Small intestine (tissue), 7 donors: ENCODE results near the gene CMIP. TPM values are rescaled to one million over a fixed set of nuclear protein-coding genes. Genes with fewer than 3 reads are reported as not detected.
A peak's percentile ranks its signal among the peaks of the same experiment; 100 is the strongest.

ENCODE experiments used
- DNase-seq, 2 donors: peaks; one replicate each; pipeline versions ENCODE4 v3.0.0 to v3.0.0-alpha.2; 2013
- FAIRE-seq: peaks from 2 replicates; lab custom pipeline; 2012; peaks lifted over from hg19 to GRCh38; lab: Jason Lieb, UNC
- H3K27ac ChIP-seq, 3 donors: one replicate each; pipeline ENCODE4 v1.5.1; 2013; ENCODE audit warnings: low read length in 2 of 3, mild to moderate bottlenecking in 2 of 3, control low read depth in 1 of 3, inconsistent platforms in 1 of 3, low read depth in 1 of 3, moderate library complexity in 1 of 3
- H3K27me3 ChIP-seq, 3 donors: one replicate each; pipeline ENCODE4 v1.6.1; 2013; ENCODE audit warnings: low read length in 3 of 3, inconsistent platforms in 1 of 3; ENCODE audit not compliant: control insufficient read depth in 3 of 3, insufficient read depth in 3 of 3
- H3K36me3 ChIP-seq, 3 donors: one replicate each; pipeline ENCODE4 v1.6.1; 2013; ENCODE audit warnings: low read length in 3 of 3, inconsistent platforms in 1 of 3, low read depth in 1 of 3, mild to moderate bottlenecking in 1 of 3, moderate library complexity in 1 of 3; ENCODE audit not compliant: control insufficient read depth in 3 of 3, insufficient read depth in 2 of 3
- H3K4me1 ChIP-seq, 3 donors: one replicate each; pipeline ENCODE4 v1.6.1; 2013; ENCODE audit warnings: low read length in 2 of 3, inconsistent platforms in 1 of 3, low read depth in 1 of 3, mild to moderate bottlenecking in 1 of 3, moderate library complexity in 1 of 3; ENCODE audit not compliant: control insufficient read depth in 3 of 3, insufficient read depth in 2 of 3
- H3K4me3 ChIP-seq, 3 donors: one replicate each; pipeline ENCODE4 v1.5.1; 2013; ENCODE audit warnings: low read length in 3 of 3, control low read depth in 1 of 3, inconsistent platforms in 1 of 3, low read depth in 1 of 3, mild to moderate bottlenecking in 1 of 3, moderate library complexity in 1 of 3
- H3K9me3 ChIP-seq, 2 donors: one replicate each; pipeline ENCODE4 v1.6.1; 2013; ENCODE audit warnings: low read depth in 1 of 2, low read length in 1 of 2; ENCODE audit not compliant: control insufficient read depth in 2 of 2, insufficient read depth in 1 of 2
- WGBS, 3 donors: extraction: QIAGEN DNeasy Blood & Tissue Kit; methylation state at CpG; one replicate each; pipeline ENCODE4 v1.1.7; 2013; 5-methylcytosine and 5-hydroxymethylcytosine counted together
- polyA plus RNA-seq, 4 donors: library from polyadenylated mRNA; stranded (reverse) in 3 of 4; unstranded in 1 of 4; fragments of 200-250 nt in 3 of 4; fragments of 120-200 nt in 1 of 4; gene quantifications; one replicate each; pipeline versions ENCODE4 v1.2.1 to v1.2.3, GENCODE V29; 2013
- donor health status: healthy with polysubstance abuse.
- donor health status: control.
- donor health status: control.
- donor health status: Bipolar disorder and iron deficiency.
- donor health status: healthy.

Gene CMIP
- polyA plus RNA-seq, 4 donors, result 43.8 to 74.7 (median 55.7) TPM

GRCh38 chr16:81429045-81429521 lies 15.5 kb upstream of the CMIP start:
- DNase-seq (peak; percentile 48 to 52), FAIRE-seq (no peak)
- peaks cover 0 to 2% (median 0%) of the 10 kb centered on the region in 3 donors for H3K27me3 ChIP-seq
- no peaks in the 10 kb centered on the region for H3K36me3 ChIP-seq
- WGBS, 3 donors, result 28 to 44% (median 40%) methylated on average over 3 of the region's 3 CpGs
- H3K4me1 ChIP-seq, result no peaks in the 10 kb centered on the region
- no peak overlapping the region for H3K4me3 ChIP-seq
- H3K9me3 ChIP-seq, result no peaks in the 10 kb centered on the region
- H3K27ac ChIP-seq, result no peak overlapping the region

- H3K27me3 ChIP-seq, result peaks cover 0 to 2% (median 0%) of the 10 kb centered on the region in 3 donors
- DNase-seq, result no peak
- no peak overlapping the region for H3K4me3 ChIP-seq
- no peaks in the 10 kb centered on the region for H3K36me3 ChIP-seq
- peak overlapping the region in 1 of 3 donors; percentile 52 for H3K27ac ChIP-seq
- WGBS, 3 donors, result 81 to 84% (median 82%) methylated on average over 23 of the region's 23 CpGs
- H3K9me3 ChIP-seq, result no peaks in the 10 kb centered on the region
- no peaks in the 10 kb centered on the region for H3K4me1 ChIP-seq
- no peak for FAIRE-seq
These were observed 12.9 kb upstream of the CMIP start for GRCh38 chr16:81431554-81432353.

- Histone ChIP-seq H3K4me1 (no peaks in the 10 kb centered on the region), H3K27ac (no peak overlapping the region), H3K9me3 (no peaks in the 10 kb centered on the region), H3K4me3 (no peak overlapping the region), H3K27me3 (no peaks in the 10 kb centered on the region), H3K36me3 (no peaks in the 10 kb centered on the region)
- DNase-seq, result no peak
- FAIRE-seq, result no peak
- WGBS, 3 donors, result 73 to 85% (median 77%) methylated on average over 14 of the region's 14 CpGs
These were observed 11.6 kb upstream of the CMIP start for GRCh38 chr16:81432937-81433557.

- Histone ChIP-seq H3K9me3 (no peaks in the 10 kb centered on the region), H3K27me3 (peaks cover 0 to 4% (median 0%) of the 10 kb centered on the region in 3 donors), H3K4me1 (no peaks in the 10 kb centered on the region), H3K27ac (no peak overlapping the region), H3K36me3 (no peaks in the 10 kb centered on the region), H3K4me3 (no peak overlapping the region)
- 63 to 75% (median 75%) methylated on average over 3 of the region's 3 CpGs for WGBS, 3 donors
- FAIRE-seq (no peak), DNase-seq (no peak)
These were observed 9.5 kb upstream of the CMIP start for GRCh38 chr16:81435103-81435502.

GRCh38 chr16:81435567-81435966 lies 9.0 kb upstream of the CMIP start:
- FAIRE-seq, result no peak
- H3K27ac ChIP-seq, result no peak overlapping the region
- no peaks in the 10 kb centered on the region for H3K36me3 ChIP-seq
- no peak for DNase-seq
- no peak overlapping the region for H3K4me3 ChIP-seq
- peaks cover 0 to 4% (median 0%) of the 10 kb centered on the region in 3 donors for H3K27me3 ChIP-seq
- no peaks in the 10 kb centered on the region for H3K4me1 ChIP-seq
- WGBS, 3 donors, result 93 to 98% (median 95%) methylated on average over 2 of the region's 2 CpGs
- no peaks in the 10 kb centered on the region for H3K9me3 ChIP-seq

GRCh38 chr16:81436386-81436785 lies 8.2 kb upstream of the CMIP start:
- DNase-seq, result no peak

GRCh38 chr16:81437865-81438264 lies 6.7 kb upstream of the CMIP start:
- Histone ChIP-seq H3K9me3 (no peaks in the 10 kb centered on the region), H3K4me3 (no peak overlapping the region), H3K36me3 (no peaks in the 10 kb centered on the region), H3K27ac (no peak overlapping the region), H3K4me1 (peaks cover 0 to under 1% (median 0%) of the 10 kb centered on the region in 3 donors), H3K27me3 (peaks cover 0 to 9% (median 0%) of the 10 kb centered on the region in 3 donors)
- DNase-seq, result no peak
- no peak for FAIRE-seq
- WGBS, 3 donors, result 54 to 61% (median 55%) methylated on average over 10 of the region's 10 CpGs

More at GRCh38 chr16:81436386-81436785, 8.2 kb upstream of the CMIP start:
- 83 to 90% (median 89%) methylated on average over 6 of the region's 6 CpGs for WGBS, 3 donors
- Histone ChIP-seq H3K9me3 (no peaks in the 10 kb centered on the region), H3K4me3 (no peak overlapping the region), H3K27me3 (peaks cover 0 to 8% (median 0%) of the 10 kb centered on the region in 3 donors), H3K36me3 (no peaks in the 10 kb centered on the region), H3K27ac (no peak overlapping the region), H3K4me1 (no peaks in the 10 kb centered on the region)
- no peak for FAIRE-seq

GRCh38 chr16:81440888-81441761 lies 3.5 kb upstream of the CMIP start:
- Histone ChIP-seq H3K9me3 (no peaks in the 10 kb centered on the region), H3K4me3 (no peak overlapping the region), H3K36me3 (no peaks in the 10 kb centered on the region), H3K4me1 (peaks cover 0 to 14% (median 0%) of the 10 kb centered on the region in 3 donors), H3K27me3 (peaks cover 0 to 9% (median 0%) of the 10 kb centered on the region in 3 donors), H3K27ac (no peak overlapping the region)
- no peak for FAIRE-seq
- 79 to 82% (median 82%) methylated on average over 21 of the region's 21 CpGs for WGBS, 3 donors
- DNase-seq, result peak in 1 of 2 donors; percentile 19
